Right forelimb (tissue), 1 donor: Measurements from ENCODE around the gene SHB.
"Not testable (repeated sequence)": the region's sequence is repeated elsewhere in the genome, so short reads cannot be mapped to it uniquely, and the experiment has no call there.

Source experiments
- DNase-seq: peaks from one replicate; pipeline ENCODE4 v3.0.0-alpha.2; 2018

The SHB gene

GRCh38 chr9:37914154-37914551, 154.9 kb downstream of the SHB start:
- DNase-seq = no peak

- DNase-seq = peak; percentile 94
Measured at GRCh38 chr9:37913480-37914153, 155.4 kb downstream of the SHB start.

GRCh38 chr9:37911271-37911681, 157.8 kb downstream of the SHB start:
- DNase-seq = no peak

- no peak for DNase-seq
Measured at GRCh38 chr9:37910271-37910670, 158.8 kb downstream of the SHB start.

- DNase-seq = not testable (repeated sequence)
Measured at GRCh38 chr9:37909836-37910235, 159.2 kb downstream of the SHB start.

- no peak for DNase-seq
Measured at GRCh38 chr9:37909326-37909725, 159.7 kb downstream of the SHB start.

GRCh38 chr9:37908698-37909186, 160.3 kb downstream of the SHB start:
- no peak for DNase-seq

- DNase-seq = no peak
Measured at GRCh38 chr9:37908283-37908682, 160.7 kb downstream of the SHB start.

GRCh38 chr9:37906312-37907239, 162.5 kb downstream of the SHB start:
- no peak for DNase-seq

GRCh38 chr9:37905776-37906175, 163.3 kb downstream of the SHB start:
- DNase-seq = no peak

- DNase-seq = no peak
Measured at GRCh38 chr9:37905131-37905505, 163.9 kb downstream of the SHB start.

- DNase-seq = no peak
Measured at GRCh38 chr9:37904445-37905130, 164.4 kb downstream of the SHB start.

- DNase-seq = peak; percentile 99
Measured at GRCh38 chr9:37903647-37904444, 165.2 kb downstream of the SHB start, which contains the start of gene SLC25A51. SLC25A51 (minus strand) TSS chr9:37904127; CDS start chr9:37888550, 15,577 bp downstream.

- no peak for DNase-seq
Measured at GRCh38 chr9:37902796-37903646, 166.0 kb downstream of the SHB start.

GRCh38 chr9:37902131-37902530, 166.9 kb downstream of the SHB start:
- no peak for DNase-seq

- no peak for DNase-seq
Measured at GRCh38 chr9:37899041-37899440, 170.0 kb downstream of the SHB start.

- DNase-seq = no peak
Measured at GRCh38 chr9:37897665-37898064, 171.4 kb downstream of the SHB start.

GRCh38 chr9:37892063-37892462, 177.0 kb downstream of the SHB start:
- DNase-seq = no peak

GRCh38 chr9:37891042-37891441, 178.0 kb downstream of the SHB start:
- DNase-seq = not testable (repeated sequence)

- no peak for DNase-seq
Measured at GRCh38 chr9:37889536-37889935, 179.5 kb downstream of the SHB start.

GRCh38 chr9:37887977-37888583, 180.9 kb downstream of the SHB start:
- not testable (repeated sequence) for DNase-seq
